Naive thymus-derived CD4-positive, alpha-beta T cell (primary cell): ENCODE results near the gene MRGPRF. TPM values are rescaled to one million over a fixed set of nuclear protein-coding genes. Genes with fewer than 3 reads are reported as not detected.

Experiments
- polyA plus RNA-seq, 2 donors: library from polyadenylated mRNA; unstranded; fragments of 300-500 nt; fragmentation: Illumina TruSeq; gene quantifications; one replicate each; pipeline ENCODE4 v1.2.3, GENCODE V29; 2021
- total RNA-seq, 6 experiments: library from RNA in 5 of 6; stranded (reverse) in 5 of 6; gene quantifications; 1 replicate in 5 of 6; 2 replicates in 1 of 6; pipeline ENCODE4 v1.2.3 and lab custom pipeline; 2021 to 2026

Gene MRGPRF
- total and polyA plus RNA-seq, 7 experiments from 2014 or later: not detected

Other genes with a start within 250 kb of the MRGPRF start
- 10 to 100 TPM; 17.2 to 52.7 (median 20.5) TPM for gene CPT1A, start 171.3 kb downstream of the MRGPRF start, total RNA-seq
- 1 to 10 TPM; 2.3 to 3.5 TPM for gene CPT1A, start 171.3 kb downstream of the MRGPRF start, polyA plus RNA-seq
- gene MRPL21, start 109.4 kb downstream of the MRGPRF start, total RNA-seq: 10 to 100 TPM; 29.6 to 71.1 (median 37.9) TPM
- 100 to 1,000 TPM; 114 to 133 TPM for gene MRPL21, start 109.4 kb downstream of the MRGPRF start, polyA plus RNA-seq
- gene IGHMBP2, start 109.4 kb downstream of the MRGPRF start, total RNA-seq: 10 to 100 TPM; 27.5 to 41.4 (median 32.2) TPM
- gene IGHMBP2, start 109.4 kb downstream of the MRGPRF start, polyA plus RNA-seq: 10 to 100 TPM in 1 of 2 donors, 1 to 10 TPM in 1; 4.4 to 12.6 TPM
- not detected for gene MRGPRD, start 32.3 kb downstream of the MRGPRF start, total RNA-seq
- under 1 TPM in 1 of 2 donors, not detected in 1; 0.25 TPM for gene MRGPRD, start 32.3 kb downstream of the MRGPRF start, polyA plus RNA-seq
- gene TPCN2, start 35.7 kb upstream of the MRGPRF start, total RNA-seq: 10 to 100 TPM; 11.9 to 29.4 (median 21.3) TPM
- gene TPCN2, start 35.7 kb upstream of the MRGPRF start, polyA plus RNA-seq: 1 to 10 TPM; 3.3 to 5.4 TPM
- gene SMIM38, start 142.7 kb upstream of the MRGPRF start, total RNA-seq: under 1 TPM; 0.13 to 0.73 (median 0.70) TPM
- gene SMIM38, start 142.7 kb upstream of the MRGPRF start, polyA plus RNA-seq: not detected